Neural cell (in vitro differentiated cells): ENCODE results near the gene FECH. TPM values are rescaled to one million over a fixed set of nuclear protein-coding genes. Genes with fewer than 3 reads are reported as not detected.

Source experiments
- H2AFZ ChIP-seq: fragments of 200-600, 300-800 bp; sonication (generic), shearing (Covaris generic); 2 replicates; pipeline ENCODE4 v1.6.0; 2014; ENCODE audit warnings: low read depth, mild to moderate bottlenecking, antibody characterized with exemption, low read length, moderate library complexity
- H3F3A ChIP-seq: fragments of 200-600 bp; shearing (Covaris generic); 2 replicates; pipeline ENCODE4 v1.6.1; 2016; ENCODE audit warnings: mild to moderate bottlenecking, moderate library complexity, mixed read lengths, antibody characterized with exemption, low read length; ENCODE audit not compliant: insufficient read depth, poor library complexity, severe bottlenecking
- H3K27ac ChIP-seq: fragments of 200-600, 300-800 bp; sonication (generic), shearing (Covaris generic); 2 replicates; pipeline ENCODE4 v1.5.1; 2014; ENCODE audit warnings: mild to moderate bottlenecking, low read length, moderate library complexity
- H3K27me3 ChIP-seq: fragments of 300-800, 200-600 bp; sonication (generic), shearing (Covaris generic); 2 replicates; pipeline ENCODE4 v1.6.0; 2014; ENCODE audit warnings: mild to moderate bottlenecking, low read depth, low read length, moderate library complexity; ENCODE audit not compliant: insufficient read depth
- H3K36me3 ChIP-seq: fragments of 300-800, 200-600 bp; sonication (generic), shearing (Covaris generic); 2 replicates; pipeline ENCODE4 v1.5.1; 2014; ENCODE audit warnings: mild to moderate bottlenecking, antibody characterized with exemption, low read length, moderate library complexity; ENCODE audit not compliant: insufficient read depth
- H3K4me2 ChIP-seq: fragments of 300-800, 200-600 bp; sonication (generic), shearing (Covaris generic); 2 replicates; pipeline ENCODE4 v1.6.0; 2014; ENCODE audit warnings: mild to moderate bottlenecking, low read length
- H3K4me3 ChIP-seq: fragments of 300-800, 200-600 bp; sonication (generic), shearing (Covaris generic); 2 replicates; pipeline ENCODE4 v1.5.1; 2014; ENCODE audit warnings: mild to moderate bottlenecking, low read length, moderate library complexity
- H3K79me2 ChIP-seq: fragments of 200-600 bp; shearing (Covaris generic); replicated peaks from 2 replicates; pipeline ENCODE4 v1.6.0; 2014; ENCODE audit warnings: mild to moderate bottlenecking, low read length, moderate library complexity; ENCODE audit not compliant: insufficient read depth
- H3K9ac ChIP-seq: fragments of 300-800, 200-600 bp; sonication (generic), shearing (Covaris generic); 2 replicates; pipeline ENCODE4 v1.6.1; 2016; ENCODE audit warnings: mild to moderate bottlenecking, low read length, mixed read lengths
- H3K9me2 ChIP-seq: fragments of 200-600 bp; shearing (Covaris generic); 2 replicates; pipeline ENCODE4 v1.6.1; 2016; ENCODE audit warnings: mild to moderate bottlenecking, low read length, mixed read lengths; ENCODE audit not compliant: insufficient read depth
- H3K9me3 ChIP-seq: fragments of 200-600, 300-800 bp; sonication (generic), shearing (Covaris generic); 2 replicates; pipeline ENCODE4 v1.6.1; 2016; ENCODE audit warnings: mild to moderate bottlenecking, mixed run types, low read length, moderate library complexity, mixed read lengths
- H4K20me1 ChIP-seq: fragments of 200-600 bp; shearing (Covaris generic); 2 replicates; pipeline ENCODE4 v1.6.1; 2016; ENCODE audit warnings: mild to moderate bottlenecking, mixed run types; ENCODE audit not compliant: insufficient read depth
- EP300 ChIP-seq: fragments of 450-650 bp; conservative IDR thresholded peaks from 2 replicates; pipeline ENCODE4 v1.6.1; 2014; ENCODE audit warnings: antibody characterized with exemption, mild to moderate bottlenecking, moderate library complexity; ENCODE audit not compliant: poor library complexity, severe bottlenecking
- EZH2 ChIP-seq: fragments of 200-600, 300-800 bp; shearing (Covaris generic), sonication (generic); IDR thresholded peaks from 2 replicates; pipeline ENCODE4 v1.6.1; 2014; ENCODE audit warnings: antibody characterized with exemption, low read length, borderline replicate concordance, mild to moderate bottlenecking; ENCODE audit not compliant: insufficient read depth, poor library complexity, severe bottlenecking
- MXI1 ChIP-seq: fragments of 450-650 bp; conservative IDR thresholded peaks from 2 replicates; pipeline ENCODE4 v1.6.1; 2014; ENCODE audit warnings: antibody characterized with exemption, mild to moderate bottlenecking; ENCODE audit not compliant: poor library complexity, severe bottlenecking
- POLR2AphosphoS5 ChIP-seq: IDR thresholded peaks from 2 replicates; pipeline ENCODE4 v1.6.1; 2012
- RAD21 ChIP-seq: fragments of 450-650 bp; conservative IDR thresholded peaks from 2 replicates; pipeline ENCODE4 v1.6.1; 2014; ENCODE audit warnings: antibody characterized with exemption, mild to moderate bottlenecking, moderate library complexity
- REST ChIP-seq: IDR thresholded peaks from 2 replicates; pipeline ENCODE4 v1.6.1; 2012; ENCODE audit warnings: borderline replicate concordance
- SMC3 ChIP-seq: fragments of 450-650 bp; conservative IDR thresholded peaks from 2 replicates; pipeline ENCODE4 v1.6.1; 2014; ENCODE audit warnings: antibody characterized with exemption, mild to moderate bottlenecking, moderate library complexity; ENCODE audit not compliant: poor library complexity
- TAF1 ChIP-seq: IDR thresholded peaks from 2 replicates; pipeline ENCODE4 v1.6.1; 2012; ENCODE audit warnings: low read depth
- polyA plus RNA-seq: library from polyadenylated mRNA; depleted of rRNA; stranded (reverse); fragments of >200 nt; gene quantifications from 2 replicates; pipeline ENCODE4 v1.2.3, GENCODE V29; 2014
- TF ChIP-seq, protein P1 (sequence below): fragments of 450-650 bp; IDR thresholded peaks from 2 replicates; pipeline ENCODE4 v1.5.1; 2014; ENCODE audit warnings: antibody characterized with exemption, mild to moderate bottlenecking, moderate library complexity; ENCODE audit not compliant: poor library complexity, severe bottlenecking

Gene FECH
- polyA plus RNA-seq, 1 donor from 2014 or later: 17.1 TPM

DNA sequence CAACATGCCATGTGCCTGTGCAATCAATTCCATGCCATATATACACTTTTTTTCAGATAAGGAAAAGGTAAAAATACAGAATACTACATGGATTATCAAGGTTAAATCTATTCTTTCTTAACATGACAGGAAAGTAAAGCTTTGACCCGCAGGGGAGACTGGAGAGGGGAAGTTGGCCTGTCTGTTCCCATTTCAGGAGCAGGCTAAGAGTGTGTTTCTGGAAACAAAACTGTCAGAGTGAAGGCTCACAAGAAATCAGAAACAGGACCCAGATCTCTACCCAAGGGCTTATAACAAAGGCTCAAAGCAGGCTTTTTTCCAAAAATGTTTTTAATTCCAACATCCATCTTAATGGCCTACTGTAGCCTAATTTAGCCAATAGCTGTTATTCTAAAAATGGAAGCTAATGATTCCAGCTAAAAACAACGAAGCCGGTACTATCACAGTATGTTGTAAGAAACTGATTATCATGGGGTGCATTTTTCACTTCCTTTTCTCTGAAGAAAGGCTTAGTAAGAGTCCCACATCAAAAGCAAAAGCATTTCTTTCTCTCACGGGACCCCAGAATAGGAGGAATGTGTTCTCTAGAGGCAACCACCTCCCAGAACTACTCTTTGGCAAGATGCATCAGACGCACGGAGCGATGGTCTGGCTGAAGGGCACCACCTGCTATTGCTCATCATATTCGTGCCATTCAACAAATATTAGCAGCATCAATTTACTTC is 41.4 kb downstream of the FECH start:
- H2AFZ ChIP-seq: no peak overlapping the region
- no peaks in the 10 kb centered on the region for H3K36me3 ChIP-seq
- H3K27me3 ChIP-seq: no peaks in the 10 kb centered on the region

DNA sequence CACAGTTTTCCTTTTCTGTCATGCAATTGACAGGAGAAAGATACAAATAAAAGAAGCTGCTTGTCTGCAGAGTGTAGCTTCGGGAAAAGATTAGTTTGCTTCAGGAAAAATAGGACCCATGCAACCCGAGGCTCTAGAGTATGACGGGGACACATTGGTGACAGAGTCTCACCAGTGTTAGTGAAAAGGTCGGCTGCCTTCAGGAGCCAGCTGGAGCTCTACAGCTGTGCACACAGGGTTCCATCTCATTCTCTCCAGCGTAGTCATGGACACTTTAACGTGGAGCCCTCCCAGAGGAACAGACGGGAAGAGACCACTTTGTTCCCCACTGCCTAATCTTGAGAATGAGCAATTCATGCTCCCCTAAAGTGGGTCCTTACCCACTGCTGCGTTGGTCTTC is 42.9 kb downstream of the FECH start:
- H4K20me1 ChIP-seq: no peaks in the 10 kb centered on the region
- H3K4me3 ChIP-seq: no peak overlapping the region
- no peaks in the 10 kb centered on the region for H3K9me2 ChIP-seq
- H3K4me2 ChIP-seq: no peak overlapping the region
- H3K9me3 ChIP-seq: no peaks in the 10 kb centered on the region
- no peaks in the 10 kb centered on the region for H3K36me3 ChIP-seq
- no peaks in the 10 kb centered on the region for H3K27me3 ChIP-seq
- H3K79me2 ChIP-seq: no peaks in the 10 kb centered on the region
- H2AFZ ChIP-seq: no peak overlapping the region
- H3F3A ChIP-seq: no peaks in the 10 kb centered on the region
- no peak overlapping the region for H3K9ac ChIP-seq
- no peak overlapping the region for H3K27ac ChIP-seq
- TF ChIP-seq SMC3: no peak
- TF ChIP-seq TAF1: no peak
- TF ChIP-seq REST: no peak
- no peak for TF ChIP-seq POLR2AphosphoS5
- no peak for TF ChIP-seq MXI1
- TF ChIP-seq EP300: no peak
- TF ChIP-seq, protein P1, sequence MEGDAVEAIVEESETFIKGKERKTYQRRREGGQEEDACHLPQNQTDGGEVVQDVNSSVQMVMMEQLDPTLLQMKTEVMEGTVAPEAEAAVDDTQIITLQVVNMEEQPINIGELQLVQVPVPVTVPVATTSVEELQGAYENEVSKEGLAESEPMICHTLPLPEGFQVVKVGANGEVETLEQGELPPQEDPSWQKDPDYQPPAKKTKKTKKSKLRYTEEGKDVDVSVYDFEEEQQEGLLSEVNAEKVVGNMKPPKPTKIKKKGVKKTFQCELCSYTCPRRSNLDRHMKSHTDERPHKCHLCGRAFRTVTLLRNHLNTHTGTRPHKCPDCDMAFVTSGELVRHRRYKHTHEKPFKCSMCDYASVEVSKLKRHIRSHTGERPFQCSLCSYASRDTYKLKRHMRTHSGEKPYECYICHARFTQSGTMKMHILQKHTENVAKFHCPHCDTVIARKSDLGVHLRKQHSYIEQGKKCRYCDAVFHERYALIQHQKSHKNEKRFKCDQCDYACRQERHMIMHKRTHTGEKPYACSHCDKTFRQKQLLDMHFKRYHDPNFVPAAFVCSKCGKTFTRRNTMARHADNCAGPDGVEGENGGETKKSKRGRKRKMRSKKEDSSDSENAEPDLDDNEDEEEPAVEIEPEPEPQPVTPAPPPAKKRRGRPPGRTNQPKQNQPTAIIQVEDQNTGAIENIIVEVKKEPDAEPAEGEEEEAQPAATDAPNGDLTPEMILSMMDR: no peak

More for the DNA sequence above, 41.4 kb downstream of the FECH start:
- no peaks in the 10 kb centered on the region for H3F3A ChIP-seq
- no peaks in the 10 kb centered on the region for H3K79me2 ChIP-seq
- no peak overlapping the region for H3K27ac ChIP-seq
- no peaks in the 10 kb centered on the region for H3K9me2 ChIP-seq
- H3K9ac ChIP-seq: no peak overlapping the region
- no peak overlapping the region for H3K4me2 ChIP-seq
- no peaks in the 10 kb centered on the region for H4K20me1 ChIP-seq
- TF ChIP-seq, protein P1: no peak
- TF ChIP-seq EZH2 (no peak), TAF1 (no peak), MXI1 (no peak), RAD21 (no peak), POLR2AphosphoS5 (no peak), REST (no peak), SMC3 (no peak), EP300 (no peak)
- H3K9me3 ChIP-seq: no peaks in the 10 kb centered on the region
- no peak overlapping the region for H3K4me3 ChIP-seq
